Stimulated activated memory B cell treated with anti-CD40 and anti-IgM and Interleukin-4, amounts not matched to agents 10 μg/mL and 1 μg/mL and 100 μg/mL, for 72 hours (primary cell): ENCODE data around the gene RNU5B-1.

ENCODE experiments used
- ATAC-seq: fragments of 150-1000 bp; cut with Tn5 transposase; 2 replicates; pipeline ENCODE4 v1.10.0; 2021
- H3K27ac Mint-ChIP-seq: one replicate; pipeline ENCODE4 v1.8.0; 2022; ENCODE audit warnings: mild to moderate bottlenecking, mixed read lengths
- H3K27me3 Mint-ChIP-seq: one replicate; pipeline ENCODE4 v1.8.0; 2022; ENCODE audit warnings: mixed read lengths
- H3K36me3 Mint-ChIP-seq: one replicate; pipeline ENCODE4 v1.8.0; 2022; ENCODE audit warnings: mixed read lengths
- H3K4me1 Mint-ChIP-seq: one replicate; pipeline ENCODE4 v1.8.0; 2022; ENCODE audit warnings: mixed read lengths
- H3K4me3 Mint-ChIP-seq: one replicate; pipeline ENCODE4 v1.8.0; 2022; ENCODE audit warnings: mild to moderate bottlenecking, moderate library complexity, mixed read lengths
- H3K9me3 Mint-ChIP-seq: one replicate; pipeline ENCODE4 v1.8.0; 2022; ENCODE audit warnings: mixed read lengths

Gene RNU5B-1

DNA sequence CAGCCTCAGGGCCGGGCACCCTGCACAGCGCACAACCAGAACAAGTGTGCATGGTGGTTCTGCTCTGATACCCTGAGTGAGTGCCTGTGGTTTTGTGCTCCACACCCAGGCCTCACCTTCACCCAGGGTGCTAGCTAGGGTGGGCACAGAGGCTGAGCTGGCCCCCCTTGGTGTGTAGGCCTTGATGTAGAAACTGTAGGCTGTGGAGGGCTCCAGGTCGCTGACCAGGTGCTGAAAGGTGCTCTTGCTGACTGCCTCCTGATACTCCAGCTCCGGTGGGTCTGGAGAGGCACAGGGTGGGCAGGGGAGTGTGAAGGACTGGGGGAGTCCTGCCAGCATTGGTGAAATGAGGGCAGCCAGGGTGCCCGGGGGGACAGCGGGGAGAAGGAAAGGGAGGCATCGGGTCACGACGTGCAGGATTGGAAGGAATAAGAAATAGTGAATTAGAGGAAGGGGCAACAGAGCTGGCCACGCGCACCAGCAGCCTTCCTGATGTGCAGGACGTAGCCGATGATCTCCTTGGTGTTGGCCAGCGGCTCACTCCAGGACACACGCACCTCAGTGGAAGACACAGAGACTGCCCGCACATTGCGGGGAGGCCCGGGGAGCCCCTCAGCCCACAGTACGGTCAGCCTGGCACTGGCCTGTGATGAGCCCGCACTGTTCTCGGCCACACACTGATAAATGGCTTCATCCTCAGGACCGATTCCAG is 26.6 kb downstream of the RNU5B-1 start:
- Mint-ChIP-seq H3K4me1 (peaks cover 18% of the 10 kb centered on the region), H3K36me3 (no peaks in the 10 kb centered on the region), H3K4me3 (no peak overlapping the region), H3K27ac (no peak overlapping the region), H3K27me3 (peaks cover 63% of the 10 kb centered on the region), H3K9me3 (no peaks in the 10 kb centered on the region)
- no peak for ATAC-seq

GRCh38 chr15:65331811-65332210 is 27.3 kb downstream of the RNU5B-1 start:
- H3K27ac Mint-ChIP-seq = no peak overlapping the region
- no peak overlapping the region for H3K4me3 Mint-ChIP-seq
- no peaks in the 10 kb centered on the region for H3K36me3 Mint-ChIP-seq
- no peaks in the 10 kb centered on the region for H3K9me3 Mint-ChIP-seq
- H3K27me3 Mint-ChIP-seq = peaks cover 70% of the 10 kb centered on the region
- H3K4me1 Mint-ChIP-seq = peaks cover 25% of the 10 kb centered on the region
- ATAC-seq = no peak

GRCh38 chr15:65332391-65333147 is 28.1 kb downstream of the RNU5B-1 start:
- ATAC-seq = no peak

GRCh38 chr15:65333148-65333820 is 28.8 kb downstream of the RNU5B-1 start:
- no peaks in the 10 kb centered on the region for H3K9me3 Mint-ChIP-seq
- H3K4me1 Mint-ChIP-seq = peaks cover 40% of the 10 kb centered on the region
- no peaks in the 10 kb centered on the region for H3K36me3 Mint-ChIP-seq
- peaks cover 77% of the 10 kb centered on the region for H3K27me3 Mint-ChIP-seq
- ATAC-seq = peak; percentile 2
- H3K27ac Mint-ChIP-seq = no peak overlapping the region
- H3K4me3 Mint-ChIP-seq = no peak overlapping the region

More at GRCh38 chr15:65332391-65333147, 28.1 kb downstream of the RNU5B-1 start:
- Mint-ChIP-seq H3K4me1 (peaks cover 33% of the 10 kb centered on the region), H3K4me3 (no peak overlapping the region), H3K27ac (no peak overlapping the region), H3K9me3 (no peaks in the 10 kb centered on the region), H3K36me3 (no peaks in the 10 kb centered on the region), H3K27me3 (peaks cover 76% of the 10 kb centered on the region)

DNA sequence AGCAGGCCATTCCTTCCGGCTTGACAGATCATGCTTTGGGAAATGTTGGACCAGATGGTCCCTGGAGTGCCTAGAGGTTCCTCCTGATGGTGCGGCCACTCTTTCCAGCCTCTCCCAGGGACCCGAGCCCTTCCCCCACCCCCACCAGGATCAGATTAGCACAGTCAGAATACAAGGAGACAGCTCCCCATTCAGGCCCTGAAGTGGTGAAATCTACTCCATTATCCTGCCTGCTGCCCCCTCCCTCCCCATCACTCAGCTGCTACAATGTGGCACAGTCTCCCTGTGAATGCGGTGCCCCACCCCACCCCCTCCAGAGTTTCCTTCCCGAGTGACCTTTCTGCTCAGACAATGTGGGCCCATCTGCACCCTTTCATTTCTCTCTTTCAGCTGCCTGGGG is 29.4 kb downstream of the RNU5B-1 start:
- no peak for ATAC-seq
- Mint-ChIP-seq H3K27me3 (peaks cover 83% of the 10 kb centered on the region), H3K4me1 (peaks cover 46% of the 10 kb centered on the region), H3K4me3 (no peak overlapping the region), H3K9me3 (no peaks in the 10 kb centered on the region), H3K27ac (no peak overlapping the region), H3K36me3 (no peaks in the 10 kb centered on the region)

- no peaks in the 10 kb centered on the region for H3K36me3 Mint-ChIP-seq
- H3K4me3 Mint-ChIP-seq = no peak overlapping the region
- no peak for ATAC-seq
Observed at GRCh38 chr15:65334586-65335231, 30.2 kb downstream of the RNU5B-1 start.

GRCh38 chr15:65335278-65336055 is 31.0 kb downstream of the RNU5B-1 start:
- no peak overlapping the region for H3K27ac Mint-ChIP-seq
- H3K4me3 Mint-ChIP-seq = no peak overlapping the region
- H3K9me3 Mint-ChIP-seq = no peaks in the 10 kb centered on the region
- H3K27me3 Mint-ChIP-seq = peaks cover 91% of the 10 kb centered on the region
- H3K36me3 Mint-ChIP-seq = no peaks in the 10 kb centered on the region
- no peak for ATAC-seq
- peaks cover 58% of the 10 kb centered on the region for H3K4me1 Mint-ChIP-seq

More at GRCh38 chr15:65334586-65335231, 30.2 kb downstream of the RNU5B-1 start:
- no peak overlapping the region for H3K27ac Mint-ChIP-seq
- H3K27me3 Mint-ChIP-seq = peaks cover 91% of the 10 kb centered on the region
- H3K9me3 Mint-ChIP-seq = no peaks in the 10 kb centered on the region
- H3K4me1 Mint-ChIP-seq = peaks cover 54% of the 10 kb centered on the region

- Mint-ChIP-seq H3K4me1 (peaks cover 51% of the 10 kb centered on the region), H3K4me3 (peak overlapping the region; percentile 4), H3K9me3 (no peaks in the 10 kb centered on the region), H3K27ac (no peak overlapping the region), H3K36me3 (no peaks in the 10 kb centered on the region), H3K27me3 (peaks cover 87% of the 10 kb centered on the region)
- ATAC-seq = peak; percentile 73
Observed at GRCh38 chr15:65336493-65337435, 32.3 kb downstream of the RNU5B-1 start.

DNA sequence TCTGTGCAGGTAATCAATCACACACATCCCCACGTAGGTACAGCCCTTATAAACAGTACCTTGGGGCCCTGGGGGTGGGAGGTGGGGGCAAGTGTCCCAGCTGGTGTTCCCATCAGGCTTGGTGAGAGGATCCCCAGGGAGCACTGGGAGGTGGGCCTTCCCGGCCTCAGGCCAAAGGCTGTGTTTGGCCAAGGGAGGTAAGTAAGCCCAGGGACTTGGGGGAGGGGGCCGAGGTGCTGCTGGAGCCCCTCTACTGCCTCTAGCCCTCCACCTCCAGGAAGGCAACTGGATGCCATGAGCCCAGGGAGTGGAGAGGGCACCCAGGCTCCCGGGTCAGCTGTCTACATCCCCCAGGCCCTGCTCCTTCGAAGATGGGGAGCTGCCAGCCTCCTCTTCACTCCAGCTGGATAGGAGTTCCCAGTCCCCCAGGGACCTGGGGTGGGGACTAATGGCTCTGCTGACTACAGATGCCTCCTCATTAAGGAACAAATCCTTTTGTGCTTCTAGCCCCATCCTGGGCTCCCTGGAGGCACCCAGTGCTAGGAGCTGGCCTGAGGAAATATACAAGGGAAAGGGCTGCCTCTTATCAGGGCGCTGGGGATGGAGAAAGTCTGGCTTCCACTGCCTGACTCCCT is 33.1 kb downstream of the RNU5B-1 start:
- no peak overlapping the region for H3K27ac Mint-ChIP-seq
- peaks cover 84% of the 10 kb centered on the region for H3K27me3 Mint-ChIP-seq
- no peaks in the 10 kb centered on the region for H3K9me3 Mint-ChIP-seq
- no peaks in the 10 kb centered on the region for H3K36me3 Mint-ChIP-seq
- no peak for ATAC-seq
- peak overlapping the region; percentile 4 for H3K4me3 Mint-ChIP-seq
- peaks cover 51% of the 10 kb centered on the region for H3K4me1 Mint-ChIP-seq

DNA sequence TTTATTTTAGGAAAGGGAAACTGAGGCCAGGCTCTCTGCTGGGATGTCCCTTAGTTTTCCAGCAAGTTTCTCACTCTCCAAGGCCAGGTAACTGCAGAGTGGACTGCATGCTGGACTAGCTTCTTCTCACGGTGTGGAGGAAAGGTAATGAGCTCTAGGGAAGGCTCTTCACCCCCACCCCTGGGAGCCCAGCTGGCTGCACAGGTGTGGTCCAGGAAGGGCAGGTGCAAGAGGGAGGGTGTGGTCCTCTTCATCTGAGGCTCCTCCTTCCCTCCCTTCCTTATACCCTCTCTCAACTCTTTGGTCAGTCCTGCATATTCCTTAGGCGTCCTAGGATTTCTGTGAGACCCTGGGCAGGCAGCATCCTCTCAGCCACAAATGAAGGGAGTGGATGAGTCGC is 33.9 kb downstream of the RNU5B-1 start:
- H3K4me3 Mint-ChIP-seq = no peak overlapping the region
- H3K4me1 Mint-ChIP-seq = peaks cover 51% of the 10 kb centered on the region
- H3K27me3 Mint-ChIP-seq = peaks cover 83% of the 10 kb centered on the region

GRCh38 chr15:65338823-65339222 is 34.3 kb downstream of the RNU5B-1 start:
- H3K9me3 Mint-ChIP-seq = no peaks in the 10 kb centered on the region
- no peak for ATAC-seq
- no peak overlapping the region for H3K27ac Mint-ChIP-seq
- H3K27me3 Mint-ChIP-seq = peaks cover 79% of the 10 kb centered on the region
- no peak overlapping the region for H3K4me3 Mint-ChIP-seq
- H3K36me3 Mint-ChIP-seq = no peaks in the 10 kb centered on the region
- peaks cover 51% of the 10 kb centered on the region for H3K4me1 Mint-ChIP-seq

More for the DNA sequence above, 33.9 kb downstream of the RNU5B-1 start:
- Mint-ChIP-seq H3K27ac (no peak overlapping the region), H3K36me3 (no peaks in the 10 kb centered on the region), H3K9me3 (no peaks in the 10 kb centered on the region)
- no peak for ATAC-seq

DNA sequence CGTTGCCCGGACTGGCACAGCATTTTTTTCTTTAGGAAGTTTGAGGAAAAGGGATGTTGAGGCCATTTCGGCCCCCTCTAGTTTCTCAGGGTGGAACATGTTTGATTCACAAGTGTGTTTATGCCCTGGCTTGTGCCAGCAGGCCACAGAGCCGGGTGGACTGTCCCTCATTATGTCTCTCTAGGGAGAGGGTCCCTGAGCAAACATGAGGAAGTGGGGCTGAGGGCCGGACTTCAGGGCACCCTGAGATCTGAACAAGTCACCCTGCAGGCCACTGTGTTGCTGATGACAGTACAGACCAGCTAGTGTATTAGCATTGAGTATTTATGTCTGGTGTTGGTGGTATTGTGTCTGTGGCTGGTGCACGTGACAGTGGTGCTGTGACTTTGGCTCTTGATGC is 34.9 kb downstream of the RNU5B-1 start:
- Mint-ChIP-seq H3K4me1 (peaks cover 46% of the 10 kb centered on the region), H3K27me3 (peaks cover 73% of the 10 kb centered on the region), H3K4me3 (no peak overlapping the region), H3K27ac (no peak overlapping the region), H3K36me3 (no peaks in the 10 kb centered on the region), H3K9me3 (no peaks in the 10 kb centered on the region)
- ATAC-seq = no peak

DNA sequence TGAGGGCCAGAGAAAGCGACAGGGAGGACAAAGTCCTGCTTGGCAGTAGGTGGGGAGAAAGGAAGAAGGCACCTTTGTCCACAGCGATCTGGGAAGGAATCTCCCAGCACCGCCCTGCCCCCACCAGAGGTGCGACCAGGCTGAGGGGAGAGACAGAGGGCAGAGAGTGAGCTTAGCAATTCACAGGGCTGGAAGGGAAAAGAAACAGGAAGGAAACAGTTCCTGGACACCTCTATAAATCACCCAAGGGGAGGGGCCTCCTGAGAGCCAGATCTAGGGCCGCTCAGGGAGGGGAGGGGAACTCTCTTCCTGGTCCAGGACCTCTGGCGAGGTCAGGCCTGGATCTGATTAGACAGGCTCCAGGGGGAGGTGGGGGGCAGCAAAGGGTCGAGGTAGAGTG is 35.4 kb downstream of the RNU5B-1 start:
- H3K9me3 Mint-ChIP-seq = no peaks in the 10 kb centered on the region
- no peak overlapping the region for H3K4me3 Mint-ChIP-seq
- no peaks in the 10 kb centered on the region for H3K36me3 Mint-ChIP-seq
- peaks cover 41% of the 10 kb centered on the region for H3K4me1 Mint-ChIP-seq
- H3K27me3 Mint-ChIP-seq = peaks cover 68% of the 10 kb centered on the region
- no peak overlapping the region for H3K27ac Mint-ChIP-seq
- ATAC-seq = no peak
